Heart right ventricle (tissue), 16 donors: Measurements from ENCODE around the gene GUK1. TPM values are rescaled to one million over a fixed set of nuclear protein-coding genes. Genes with fewer than 3 reads are reported as not detected.
A peak's percentile ranks its signal among the peaks of the same experiment; 100 is the strongest.

Experiments used
- ATAC-seq, 8 donors: fragments of 200-7000 bp; cut with Tn5 transposase; one replicate each; pipeline ENCODE4 v1.9.1; 2020; ENCODE audit warnings: mild to moderate bottlenecking in 8 of 8, moderate library complexity in 8 of 8, moderate number of reproducible peaks in 1 of 8
- DNase-seq, 2 donors: peaks; one replicate each; pipeline ENCODE4 v3.0.0-alpha.2; 2020
- H3K27ac ChIP-seq, 10 donors: fragments of 200-600 bp; sonication (generic) in 2 of 10; one replicate each; pipeline versions ENCODE4 v1.5.0 to v1.8.0; 2020 to 2022; ENCODE audit warnings: mild to moderate bottlenecking in 3 of 10
- H3K27me3 ChIP-seq, 7 donors: fragments of 200-600 bp; one replicate each; pipeline ENCODE4 v1.8.0; 2021 to 2022; ENCODE audit warnings: mild to moderate bottlenecking in 2 of 7
- H3K36me3 ChIP-seq, 9 donors: fragments of 200-600 bp; sonication (generic) in 1 of 9; one replicate each; pipeline versions ENCODE4 v1.5.0 to v1.8.0; 2020 to 2022; ENCODE audit warnings: mild to moderate bottlenecking in 2 of 9
- H3K4me1 ChIP-seq, 9 donors: fragments of 200-600 bp; sonication (generic) in 1 of 9; one replicate each; pipeline versions ENCODE4 v1.5.0 to v1.8.0; 2020 to 2022; ENCODE audit warnings: mild to moderate bottlenecking in 4 of 9
- H3K4me3 ChIP-seq, 10 donors: fragments of 200-600 bp; sonication (generic) in 2 of 10; one replicate each; pipeline versions ENCODE4 v1.5.0 to v1.8.0; 2020 to 2022; ENCODE audit warnings: mild to moderate bottlenecking in 7 of 10, moderate library complexity in 2 of 10
- H3K9me3 ChIP-seq, 11 donors: fragments of 200-600 bp in 10 of 11; sonication (generic) in 2 of 11; one replicate each; pipeline versions ENCODE4 v1.5.0 to v1.8.0; 2013 to 2022; ENCODE audit warnings: mild to moderate bottlenecking in 2 of 11, control low read depth in 1 of 11, moderate library complexity in 1 of 11
- WGBS, 2 donors: extraction: QIAGEN DNeasy Blood & Tissue Kit; methylation state at CpG; one replicate each; pipeline ENCODE4 v1.1.7; 2013; ENCODE audit warnings: inconsistent platforms in 1 of 2; 5-methylcytosine and 5-hydroxymethylcytosine counted together
- intact Hi-C, 10 donors: fragments of 100-400 bp; cut with DNase I; formaldehyde crosslinking; loops; one replicate each; pipeline versions ENCODE4 v1.11.1 to v1.14.2; 2022
- polyA plus RNA-seq, 2 donors: library from polyadenylated mRNA; stranded (reverse); fragments of 200-250 nt; gene quantifications; one replicate each; pipeline ENCODE4 v1.2.3, GENCODE V29; 2013
- total RNA-seq, 10 donors: library from RNA; stranded (reverse); fragmentation: NEBNext Ultra II Directional in 3 of 10; extraction: Animal tissue kit (Norgen Biotek cat#: 25700) in 3 of 10; gene quantifications; one replicate each; pipeline versions ENCODE4 v1.2.1 to v1.2.4, GENCODE V29; 2021 to 2023
- TF ChIP-seq, protein P1 (sequence below), 9 donors: fragments of 200-600 bp; sonication (generic) in 2 of 9; IDR thresholded peaks; one replicate each; pipeline versions ENCODE4 v1.5.0 to v1.8.0; 2021 to 2022; ENCODE audit warnings: antibody characterized with exemption in 9 of 9, mild to moderate bottlenecking in 5 of 9, moderate library complexity in 1 of 9
- donor health status: Arrhythmogenic right ventricular cardiomyopathy.
- donor health status: ischemic (EF 13 %, LVEDD 7.1; RV severe dilation, severe dysfunction).
- donor health status: healthy with polysubstance abuse.
- donor health status: DM: no; HTN: yes; CAD: no.
- donor health status: DM: no; HTN: no; CAD: no.
- donor health status: ischemic (EF 25% LVEDD 6.9; RV normal size, moderate dysfunction).
- donor health status: ischemic (EF 25% LVEDD 5.7; RV mildly dilated, moderate dysfunction).
- donor health status: healthy.
- donor health status: DM: yes; HTN: yes; CAD: no.
- donor health status: Ischemic cardiomyopathy.
- donor health status: ischemic (EF 35%, LVEDD 5.7; RV mildly dilated, moderate dysfunction).
- donor health status: nonischemic (EF 11% LVEDD 7.7; RV severe dilation, severe dysfunction).
- donor health status: DM: yes; HTN: yes; CAD: no.
- donor health status: PGD.
- donor health status: ischemic (EF 29% LVEDD 5.4; RV normal size, mild dysfunction).
- donor health status: nonischemic (EF 23%, LVEDD 6.1; RV moderate dilation, normal function).

Gene GUK1
- total and polyA plus RNA-seq, 12 donors, result 121 to 474 (median 169) TPM

DNA sequence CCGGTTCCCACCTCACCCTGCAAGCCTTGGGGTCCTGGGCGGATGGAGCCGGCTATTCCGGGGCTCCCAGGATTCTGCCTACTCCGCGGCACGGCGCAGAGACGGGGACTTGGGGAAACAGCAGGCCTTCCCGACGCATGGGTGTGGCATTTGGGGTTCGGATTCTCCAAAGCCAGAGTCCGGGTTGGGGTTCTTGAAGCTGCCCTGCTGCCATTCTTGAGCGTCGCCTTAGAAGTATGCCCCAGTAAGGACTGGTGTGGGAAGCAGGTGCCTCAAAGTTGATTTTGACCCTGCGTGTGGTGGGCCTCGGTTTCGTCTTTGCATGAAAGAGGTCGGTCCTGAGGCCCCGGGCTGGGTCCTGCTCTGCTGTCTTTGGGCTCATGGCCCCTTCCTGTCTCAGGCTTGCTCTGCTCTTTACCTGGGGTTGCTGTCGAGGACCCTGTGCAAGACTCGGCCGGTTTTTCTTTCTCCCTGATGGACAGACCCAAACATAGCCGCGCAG, 696 bp downstream of the GUK1 start:
- ATAC-seq (no peak), DNase-seq (no peak)
- Histone ChIP-seq H3K4me1 (peaks cover 25 to 51% (median 45%) of the 10 kb centered on the region in 9 donors), H3K4me3 (peak overlapping the region; percentile 83 to 100 (median 95)), H3K27me3 (no peaks in the 10 kb centered on the region), H3K36me3 (peaks cover 0 to 22% (median 0%) of the 10 kb centered on the region in 9 donors), H3K9me3 (no peaks in the 10 kb centered on the region), H3K27ac (peak overlapping the region; percentile 97 to 100 (median 99))
- TF ChIP-seq, protein P1, sequence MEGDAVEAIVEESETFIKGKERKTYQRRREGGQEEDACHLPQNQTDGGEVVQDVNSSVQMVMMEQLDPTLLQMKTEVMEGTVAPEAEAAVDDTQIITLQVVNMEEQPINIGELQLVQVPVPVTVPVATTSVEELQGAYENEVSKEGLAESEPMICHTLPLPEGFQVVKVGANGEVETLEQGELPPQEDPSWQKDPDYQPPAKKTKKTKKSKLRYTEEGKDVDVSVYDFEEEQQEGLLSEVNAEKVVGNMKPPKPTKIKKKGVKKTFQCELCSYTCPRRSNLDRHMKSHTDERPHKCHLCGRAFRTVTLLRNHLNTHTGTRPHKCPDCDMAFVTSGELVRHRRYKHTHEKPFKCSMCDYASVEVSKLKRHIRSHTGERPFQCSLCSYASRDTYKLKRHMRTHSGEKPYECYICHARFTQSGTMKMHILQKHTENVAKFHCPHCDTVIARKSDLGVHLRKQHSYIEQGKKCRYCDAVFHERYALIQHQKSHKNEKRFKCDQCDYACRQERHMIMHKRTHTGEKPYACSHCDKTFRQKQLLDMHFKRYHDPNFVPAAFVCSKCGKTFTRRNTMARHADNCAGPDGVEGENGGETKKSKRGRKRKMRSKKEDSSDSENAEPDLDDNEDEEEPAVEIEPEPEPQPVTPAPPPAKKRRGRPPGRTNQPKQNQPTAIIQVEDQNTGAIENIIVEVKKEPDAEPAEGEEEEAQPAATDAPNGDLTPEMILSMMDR (IDR thresholded peaks at IDR 0.05), result no peak
- WGBS, 2 donors, result 4 to 6% methylated on average over 24 to 25 of the region's 25 CpGs
- intact Hi-C loops, result loop anchor here in 6 of 10 donors (1.0 to 5.0 kb wide), 4 partner anchors 22 to 267 kb away; partner anchors contain the start of genes IBA57 (in 5 of the 6) and TRIM11 (in 1 of the 6)

DNA sequence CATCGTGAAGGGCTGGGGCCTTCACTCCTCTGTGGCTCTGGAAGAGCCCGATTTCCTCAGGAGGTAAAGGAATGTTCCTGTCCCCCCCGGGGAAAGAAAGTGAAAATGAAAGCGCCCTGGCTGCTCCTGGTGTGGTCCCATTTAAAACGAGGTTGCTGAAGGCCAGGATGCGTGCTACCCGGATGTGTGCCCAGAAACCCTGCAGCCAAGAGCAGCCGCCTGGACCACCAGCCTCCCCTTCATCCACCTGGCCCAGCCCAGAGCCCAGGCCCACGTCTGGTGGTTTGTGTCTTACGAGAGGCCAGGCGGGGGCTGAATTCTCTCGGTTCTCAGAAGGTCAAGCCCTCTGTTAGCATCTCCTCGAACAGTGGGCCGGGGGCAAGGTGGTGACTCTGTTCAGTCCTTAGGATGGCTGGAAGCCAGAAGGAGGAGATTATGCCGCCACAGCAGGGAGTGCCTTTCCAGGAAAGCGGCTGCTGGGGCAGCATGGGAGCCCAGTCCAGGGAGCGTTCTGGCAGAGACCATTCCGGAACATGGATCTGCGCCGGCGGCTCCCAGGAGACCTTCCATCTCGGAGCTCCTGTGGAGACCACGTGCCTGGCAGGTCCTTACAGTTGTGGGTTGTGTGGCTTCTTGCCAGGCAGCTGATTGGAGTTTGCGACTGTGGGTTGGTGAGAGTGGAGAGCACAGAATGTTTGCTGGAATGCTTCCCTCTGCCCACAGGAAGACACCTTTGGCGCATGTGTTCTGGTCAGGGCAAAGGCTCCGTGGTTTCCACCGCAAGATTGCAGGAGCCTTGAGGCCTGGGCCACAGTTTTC, 1.4 kb downstream of the GUK1 start:
- H3K27me3 ChIP-seq, result no peaks in the 10 kb centered on the region
- peak overlapping the region; percentile 97 to 100 (median 99) for H3K27ac ChIP-seq
- DNase-seq, result peak; percentile 67 to 81
- TF ChIP-seq, protein P1 (IDR thresholded peaks at IDR 0.05), result no peak
- intact Hi-C loops, result loop anchor here in 2 of 10 donors (1.0 to 5.0 kb wide), 3 partner anchors 23 to 266 kb away; partner anchors contain the start of genes IBA57 (in 2 of the 2) and TRIM11 (in 1 of the 2)
- peak overlapping the region; percentile 83 to 100 (median 95) for H3K4me3 ChIP-seq
- H3K9me3 ChIP-seq, result no peaks in the 10 kb centered on the region
- peaks cover 0 to 29% (median 0%) of the 10 kb centered on the region in 9 donors for H3K36me3 ChIP-seq
- H3K4me1 ChIP-seq, result peaks cover 25 to 54% (median 45%) of the 10 kb centered on the region in 9 donors
- 23 to 26% methylated on average over 27 of the region's 27 CpGs for WGBS, 2 donors
- ATAC-seq, result peak in 6 of 8 donors; percentile 2 to 27 (median 22)

DNA sequence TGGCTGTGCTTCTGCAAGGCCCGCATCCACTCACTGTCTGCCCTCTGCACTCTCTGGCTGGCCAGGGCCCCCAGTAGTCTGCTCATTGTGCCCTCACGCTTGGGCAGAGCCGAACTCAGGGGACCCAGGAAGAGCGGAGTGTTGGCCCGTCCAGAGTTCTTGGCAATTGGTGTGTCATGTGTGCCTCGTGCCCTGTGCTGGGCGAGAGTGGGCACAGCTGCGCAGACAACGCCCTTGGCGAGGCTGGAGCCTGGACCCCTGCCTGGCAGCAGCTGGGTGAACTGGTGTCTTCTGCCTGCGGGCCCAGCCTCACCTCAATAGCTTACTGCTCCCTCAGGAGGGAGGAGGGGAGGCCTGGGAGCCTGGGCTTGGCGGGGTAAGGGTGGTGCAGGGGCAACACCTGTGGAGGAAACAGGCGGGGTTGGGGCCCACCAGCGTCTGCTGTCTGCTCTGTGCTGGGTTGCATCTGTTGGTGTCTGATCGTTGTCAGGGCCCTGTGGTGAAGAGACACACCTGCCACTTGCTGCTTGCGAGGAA, 2.1 kb downstream of the GUK1 start:
- H3K9me3 ChIP-seq, result no peaks in the 10 kb centered on the region
- intact Hi-C loops, result loop anchor here in 1 of 10 donors (5.0 kb wide), 1 partner anchor 265 kb away; the partner anchor contains the start of gene TRIM11
- TF ChIP-seq, protein P1 (IDR thresholded peaks at IDR 0.05), result no peak
- WGBS, 2 donors, result 80 to 81% methylated on average over 16 of the region's 16 CpGs
- H3K36me3 ChIP-seq, result peaks cover 0 to 36% (median 3%) of the 10 kb centered on the region in 9 donors
- peaks cover 25 to 62% (median 45%) of the 10 kb centered on the region in 9 donors for H3K4me1 ChIP-seq
- H3K27ac ChIP-seq, result peak overlapping the region; percentile 97 to 100 (median 99)
- peak in 1 of 2 donors; percentile 20 for DNase-seq
- peak overlapping the region in 9 of 10 donors; percentile 83 to 100 (median 93) for H3K4me3 ChIP-seq
- ATAC-seq, result no peak
- H3K27me3 ChIP-seq, result no peaks in the 10 kb centered on the region

DNA sequence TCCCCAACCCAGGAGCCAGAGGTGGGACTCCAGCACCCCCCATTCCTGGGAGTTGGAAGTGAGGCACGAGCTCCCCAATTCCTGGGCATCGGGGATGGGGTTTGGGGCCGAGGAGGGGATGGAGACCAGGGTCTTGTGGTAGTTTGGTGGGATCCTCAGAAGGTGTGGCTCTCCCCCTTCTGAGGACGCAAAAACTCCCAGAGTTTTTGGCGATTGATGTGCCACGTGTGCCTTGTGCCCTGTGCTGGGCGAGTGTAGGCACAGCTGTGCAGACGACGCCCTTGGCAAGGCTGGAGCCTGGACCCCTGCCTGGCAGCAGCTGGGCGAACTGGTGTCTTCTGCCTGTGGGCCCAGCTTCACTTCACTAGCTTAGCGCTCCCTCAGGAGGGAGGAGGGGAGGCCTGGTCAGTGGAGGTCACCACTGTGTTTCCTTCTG, 2.6 kb downstream of the GUK1 start:
- WGBS, 2 donors, result 81 to 87% methylated on average over 11 of the region's 11 CpGs
- H3K27me3 ChIP-seq, result no peaks in the 10 kb centered on the region
- DNase-seq (no peak), ATAC-seq (no peak)
- peaks cover 0 to 41% (median 5%) of the 10 kb centered on the region in 9 donors for H3K36me3 ChIP-seq
- peaks cover 25 to 67% (median 50%) of the 10 kb centered on the region in 9 donors for H3K4me1 ChIP-seq
- H3K27ac ChIP-seq, result peak overlapping the region in 8 of 10 donors; percentile 27 to 100 (median 98)
- peak overlapping the region in 5 of 10 donors; percentile 83 to 100 (median 93) for H3K4me3 ChIP-seq
- TF ChIP-seq, protein P1 (IDR thresholded peaks at IDR 0.05), result no peak
- intact Hi-C loops, result loop anchor here in 1 of 10 donors (5.0 kb wide), 1 partner anchor 265 kb away; the partner anchor contains the start of gene TRIM11
- no peaks in the 10 kb centered on the region for H3K9me3 ChIP-seq
